IMR-90 (cell line): ENCODE results near the gene TPD52L2. TPM values are rescaled to one million over a fixed set of nuclear protein-coding genes. Genes with fewer than 3 reads are reported as not detected.

Experiments used
- ATAC-seq: fragments of 200-7000 bp; cut with Tn5 transposase; 2 replicates; pipeline ENCODE4 v1.9.1; 2020; ENCODE audit warnings: low read depth, mild to moderate bottlenecking, moderate library complexity
- BruUV-seq: library from RNA; stranded (reverse); fragments of 400-500 nt; replicated peaks from 2 replicates; lab custom pipeline; 2021; lab: Mats Ljungman, UMichigan
- CTCF ChIA-PET: fragments of 300-600 bp; formaldehyde crosslinking; extraction: SDS; loops from one replicate; lab custom pipeline; 2021; ENCODE audit warnings: antibody characterized with exemption; lab: Yijun Ruan, JAX
- POLR2A ChIA-PET: fragments of 300-600 bp; sonication (Branson Sonifier 250); formaldehyde crosslinking; loops from one replicate; lab custom pipeline; 2022; ENCODE audit warnings: antibody characterized with exemption; ENCODE audit not compliant: unreplicated experiment; lab: Charles Lee
- DNase-seq: peaks from one replicate; pipeline ENCODE4 v3.0.0; 2013
- H2AFZ ChIP-seq: replicated peaks from 2 replicates; pipeline ENCODE3; 2013; ENCODE audit warnings: low read length, mild to moderate bottlenecking; ENCODE audit not compliant: poor library complexity
- H2AK5ac ChIP-seq: 2 replicates; pipeline ENCODE4 v1.6.1; 2013; ENCODE audit warnings: low read depth, low read length, inconsistent platforms
- H2AK9ac ChIP-seq: replicated peaks from 2 replicates; pipeline ENCODE3; 2013; ENCODE audit warnings: mild to moderate bottlenecking, low read depth, low read length, moderate library complexity; ENCODE audit not compliant: poor library complexity
- H2BK120ac ChIP-seq: 2 replicates; pipeline ENCODE4 v1.6.1; 2013; ENCODE audit warnings: low read depth, low read length, inconsistent platforms
- H2BK15ac ChIP-seq: 3 replicates; pipeline ENCODE4 v1.6.1; 2013; ENCODE audit warnings: low read depth, low read length, inconsistent platforms
- H2BK20ac ChIP-seq: 2 replicates; pipeline ENCODE4 v1.6.1; 2013; ENCODE audit warnings: low read depth, mild to moderate bottlenecking, inconsistent platforms, low read length, moderate library complexity
- H2BK5ac ChIP-seq: 2 replicates; pipeline ENCODE4 v1.6.1; 2013; ENCODE audit warnings: mild to moderate bottlenecking, low read depth, low read length, inconsistent platforms; ENCODE audit not compliant: poor library complexity, severe bottlenecking
- H3K14ac ChIP-seq: replicated peaks from 2 replicates; pipeline ENCODE4 v1.6.1; 2013; ENCODE audit warnings: low read depth, low read length, inconsistent platforms
- H3K18ac ChIP-seq: 2 replicates; pipeline ENCODE4 v1.6.1; 2013; ENCODE audit warnings: low read depth, low read length, control low read depth
- H3K23ac ChIP-seq: 2 replicates; pipeline ENCODE4 v1.6.1; 2013; ENCODE audit warnings: low read depth, low read length, inconsistent platforms
- H3K27ac ChIP-seq: 2 replicates; pipeline ENCODE4 v1.5.1; 2013; ENCODE audit warnings: mild to moderate bottlenecking, control low read depth, low read length; ENCODE audit not compliant: insufficient read depth
- H3K27me3 ChIP-seq: 2 replicates; pipeline ENCODE4 v1.6.1; 2013; ENCODE audit warnings: low read length; ENCODE audit not compliant: control insufficient read depth, insufficient read depth
- H3K36me3 ChIP-seq: 2 replicates; pipeline ENCODE4 v1.6.1; 2013; ENCODE audit warnings: low read length, mixed read lengths; ENCODE audit not compliant: control insufficient read depth, insufficient read depth
- H3K4ac ChIP-seq: 2 replicates; pipeline ENCODE4 v1.6.1; 2013; ENCODE audit warnings: low read depth, low read length, inconsistent platforms
- H3K4me1 ChIP-seq: 2 replicates; pipeline ENCODE4 v1.6.1; 2013; ENCODE audit warnings: low read length, mixed read lengths; ENCODE audit not compliant: control insufficient read depth, insufficient read depth
- H3K4me2 ChIP-seq: 2 replicates; pipeline ENCODE4 v1.6.1; 2013; ENCODE audit warnings: low read depth, mild to moderate bottlenecking, control low read depth, low read length, moderate library complexity
- H3K4me3 ChIP-seq: 2 replicates; pipeline ENCODE4 v1.5.1; 2013; ENCODE audit warnings: low read depth, mild to moderate bottlenecking, control low read depth, low read length, moderate library complexity; ENCODE audit not compliant: insufficient read depth
- H3K56ac ChIP-seq: 2 replicates; pipeline ENCODE4 v1.6.1; 2013; ENCODE audit warnings: low read length, inconsistent platforms; ENCODE audit not compliant: insufficient read depth; ENCODE audit errors: extremely low read depth
- H3K79me1 ChIP-seq, 2 experiments: 2 replicates each; pipeline ENCODE4 v1.6.1; 2013; ENCODE audit warnings: low read length in 2 of 2, inconsistent platforms in 1 of 2, low read depth in 1 of 2
- H3K9ac ChIP-seq: 2 replicates; pipeline ENCODE4 v1.6.1; 2013; ENCODE audit warnings: low read depth, low read length, control low read depth
- H3K9me1 ChIP-seq: 2 replicates; pipeline ENCODE4 v1.6.1; 2013; ENCODE audit warnings: low read length, inconsistent platforms; ENCODE audit not compliant: insufficient read depth
- H3K9me3 ChIP-seq: 2 replicates; pipeline ENCODE4 v1.6.1; 2013; ENCODE audit warnings: low read length; ENCODE audit not compliant: control insufficient read depth, insufficient read depth
- H4K20me1 ChIP-seq: 2 replicates; pipeline ENCODE4 v1.6.1; 2013; ENCODE audit warnings: low read length, inconsistent platforms; ENCODE audit not compliant: insufficient read depth
- H4K5ac ChIP-seq: 2 replicates; pipeline ENCODE4 v1.6.1; 2013; ENCODE audit warnings: mild to moderate bottlenecking, low read depth, low read length, control low read depth
- H4K8ac ChIP-seq, 2 experiments: 2 replicates each; pipeline ENCODE4 v1.6.1; 2013; ENCODE audit warnings: low read depth in 2 of 2, low read length in 2 of 2, control low read depth in 1 of 2, inconsistent platforms in 1 of 2
- H4K91ac ChIP-seq: 2 replicates; pipeline ENCODE4 v1.6.1; 2013; ENCODE audit warnings: low read depth, low read length, inconsistent platforms; ENCODE audit not compliant: insufficient read depth
- CHD1 ChIP-seq: IDR thresholded peaks from 2 replicates; pipeline ENCODE4 v1.6.1; 2012; ENCODE audit warnings: low read depth, low read length, improper control_type of control experiment
- CTCF ChIP-seq: conservative IDR thresholded peaks from 2 replicates; pipeline ENCODE4 v1.5.1; 2012; ENCODE audit warnings: mild to moderate bottlenecking, low read depth, low read length, improper control_type of control experiment
- FOS ChIP-seq: fragments of 150-350 bp; IDR thresholded peaks from 2 replicates; pipeline ENCODE4 v1.6.1; 2016; ENCODE audit warnings: low read depth, low read length
- MAFK ChIP-seq: IDR thresholded peaks from 2 replicates; pipeline ENCODE4 v1.6.1; 2012; ENCODE audit warnings: low read depth, low read length, improper control_type of control experiment
- MAZ ChIP-seq: IDR thresholded peaks from 2 replicates; pipeline ENCODE4 v1.6.1; 2012; ENCODE audit warnings: low read depth, mild to moderate bottlenecking, low read length, improper control_type of control experiment, moderate library complexity, borderline replicate concordance
- MXI1 ChIP-seq: IDR thresholded peaks from 2 replicates; pipeline ENCODE4 v1.6.1; 2012; ENCODE audit warnings: low read depth, mild to moderate bottlenecking, low read length, moderate library complexity, borderline replicate concordance
- RCOR1 ChIP-seq: IDR thresholded peaks from 2 replicates; pipeline ENCODE4 v1.6.1; 2012; ENCODE audit warnings: mild to moderate bottlenecking, low read length, improper control_type of control experiment; ENCODE audit not compliant: insufficient replicate concordance
- WGBS, 2 experiments: methylation state at CpG; one replicate each; pipeline versions ENCODE4 v1.1.5 to v1.1.7; 2013; ENCODE audit warnings: missing lambda C conversion rate in 2 of 2; ENCODE audit not compliant: insufficient read length in 1 of 2; ENCODE audit errors: extremely low coverage in 2 of 2; 5-methylcytosine and 5-hydroxymethylcytosine counted together
- dilution Hi-C: fragments of 300-500 bp; cut with HindIII; formaldehyde crosslinking; loops from one replicate; pipeline ENCODE4 v1.14.3; 2018; ENCODE audit warnings: low sequenced_read_pairs; ENCODE audit not compliant: unreplicated experiment
- in situ Hi-C: fragments of 300-500 bp; cut with MboI; formaldehyde crosslinking; loops from 3 replicates; pipeline ENCODE4 v1.14.3; 2019; ENCODE audit warnings: low sequenced_read_pairs, inconsistent platforms, mixed read lengths
- intact Hi-C: fragments of 100-400 bp; cut with micrococcal nuclease; formaldehyde crosslinking; loops from 2 replicates; pipeline ENCODE4 v1.10.0; 2022
- polyA plus RNA-seq, 3 experiments: library from polyadenylated mRNA; depleted of rRNA; stranded (reverse); fragments of >200 nt; gene quantifications; 2 replicates each; pipeline ENCODE4 v1.2.3, GENCODE V29; 2012; ENCODE audit warnings: low replicate concordance in 1 of 3
- total RNA-seq: library from RNA; depleted of rRNA; stranded (reverse); fragments of >200 nt; gene quantifications from 2 replicates; pipeline ENCODE4 v1.2.3, GENCODE V29; 2012
- TF ChIP-seq, protein P1 (sequence below): fragments of 150-350 bp; IDR thresholded peaks from 2 replicates; pipeline ENCODE4 v1.6.1; 2016; ENCODE audit warnings: low read depth, mild to moderate bottlenecking, low read length, moderate library complexity, borderline replicate concordance

The TPD52L2 gene
- total and polyA plus RNA-seq, 2 of the 4 experiments (the other 2 are of a cell fraction), result 113 to 189 TPM

DNA sequence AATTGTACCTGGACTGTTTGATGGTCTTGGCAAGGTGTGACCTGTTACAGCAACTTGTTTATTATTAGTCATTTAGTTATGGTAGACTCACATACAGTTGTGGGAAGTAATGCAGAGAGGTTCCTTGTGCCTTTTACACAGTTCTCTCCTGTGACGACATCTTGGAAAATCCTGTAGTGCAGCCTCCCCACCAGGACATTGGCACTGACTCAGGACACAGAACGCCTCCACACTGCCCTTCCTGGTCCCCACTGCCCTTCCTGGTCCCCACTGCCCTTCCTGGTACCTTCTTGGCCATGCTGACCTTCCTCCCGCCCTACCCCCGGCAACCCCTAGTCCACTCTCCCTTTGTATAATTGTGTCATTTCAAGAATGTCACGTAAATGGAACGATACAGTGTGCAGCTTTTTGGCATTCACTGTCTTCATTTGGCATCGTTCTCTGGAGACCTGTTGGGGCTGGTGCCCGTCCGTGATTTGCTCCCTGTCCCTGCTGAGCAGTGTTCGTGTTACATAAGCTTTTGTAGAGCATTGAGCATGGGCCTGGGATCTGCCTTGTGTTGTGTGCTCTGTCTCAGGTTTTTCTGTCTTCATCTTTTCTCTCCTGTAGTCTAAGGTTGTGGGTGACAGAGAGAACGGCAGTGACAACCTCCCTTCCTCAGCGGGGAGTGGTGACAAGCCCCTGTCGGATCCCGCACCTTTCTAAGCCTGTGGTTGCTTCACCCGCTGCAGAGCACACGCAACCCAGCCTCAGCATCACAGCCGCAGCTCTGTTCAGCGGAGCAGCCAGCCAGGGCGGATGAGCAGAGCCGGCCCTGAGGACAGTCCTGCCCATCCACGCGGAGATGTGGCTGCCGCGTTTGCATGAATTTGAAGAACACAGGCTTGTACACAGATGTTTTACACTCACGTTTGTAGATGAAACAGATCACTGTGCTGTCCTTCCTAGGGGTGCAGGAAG, 24.5 kb downstream of the TPD52L2 start:
- ATAC-seq (no peak), DNase-seq (peak; percentile 35)
- Histone ChIP-seq H3K27me3 (no peaks in the 10 kb centered on the region), H4K5ac (no peak overlapping the region), H3K27ac (peak overlapping the region; percentile 7; the same call in 1 of the 2 replicates), H4K20me1 (peaks cover 67% of the 10 kb centered on the region), H3K36me3 (peaks cover 67% of the 10 kb centered on the region), H3K9me3 (no peaks in the 10 kb centered on the region), H2BK120ac (no peak overlapping the region), H2BK5ac (peak overlapping the region; percentile 10), H3K4me3 (no peak overlapping the region), H2AFZ (no peak overlapping the region), H3K18ac (no peak overlapping the region), H3K79me1 (peaks cover 23 to 59% of the 10 kb centered on the region in 2 experiments), H3K9me1 (peaks cover 13% of the 10 kb centered on the region), H2BK20ac (no peak overlapping the region), H3K14ac (no peak overlapping the region), H4K91ac (no peak overlapping the region), H3K4me1 (peaks cover 13% of the 10 kb centered on the region), H3K4me2 (no peak overlapping the region), H3K56ac (no peak overlapping the region), H4K8ac (no peak overlapping the region), H3K9ac (no peak overlapping the region; the same call in 1 of the 2 replicates), H3K4ac (no peak overlapping the region), H3K23ac (no peak overlapping the region), H2AK9ac (no peak overlapping the region), H2AK5ac (no peak overlapping the region), H2BK15ac (no peak overlapping the region)
- ChIA-PET POLR2A (no interaction called here), CTCF (no interaction called here)
- no TSS peak for BruUV-seq
- intact Hi-C loops, result no loop called here
- WGBS, 2 experiments, result 94% methylated on average over 16 of the region's 25 CpGs; no CpG with 5 or more reads in 1 of the 2 experiments
- in situ Hi-C loops, result no loop called here
- no peak for TF ChIP-seq FOS
- no peak for TF ChIP-seq MXI1
- TF ChIP-seq, protein P1, sequence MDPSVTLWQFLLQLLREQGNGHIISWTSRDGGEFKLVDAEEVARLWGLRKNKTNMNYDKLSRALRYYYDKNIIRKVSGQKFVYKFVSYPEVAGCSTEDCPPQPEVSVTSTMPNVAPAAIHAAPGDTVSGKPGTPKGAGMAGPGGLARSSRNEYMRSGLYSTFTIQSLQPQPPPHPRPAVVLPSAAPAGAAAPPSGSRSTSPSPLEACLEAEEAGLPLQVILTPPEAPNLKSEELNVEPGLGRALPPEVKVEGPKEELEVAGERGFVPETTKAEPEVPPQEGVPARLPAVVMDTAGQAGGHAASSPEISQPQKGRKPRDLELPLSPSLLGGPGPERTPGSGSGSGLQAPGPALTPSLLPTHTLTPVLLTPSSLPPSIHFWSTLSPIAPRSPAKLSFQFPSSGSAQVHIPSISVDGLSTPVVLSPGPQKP, result no peak
- no peak for TF ChIP-seq CHD1
- TF ChIP-seq CTCF, result no peak
- TF ChIP-seq MAZ, result no peak
- TF ChIP-seq RCOR1, result no peak
- no peak for TF ChIP-seq MAFK
- dilution Hi-C loops, result no loop called here
